Skin epidermis (tissue), 12 donors: ENCODE data around the gene C2orf68.
"Not testable (repeated sequence)": the region's sequence is repeated elsewhere in the genome, so short reads cannot be mapped to it uniquely, and the experiment has no call there.

ENCODE experiments used
- H3K27ac ChIP-seq, 21 experiments: fragments of 200-600 bp; sonication (generic) in 11 of 21; one replicate each; pipeline ENCODE4 v1.5.0; 2020; ENCODE audit warnings: mild to moderate bottlenecking in 3 of 21, inconsistent platforms in 2 of 21, moderate library complexity in 2 of 21
- H3K4me3 ChIP-seq, 7 experiments: fragments of 200-600 bp; sonication (generic) in 2 of 7; one replicate each; pipeline ENCODE4 v1.5.0; 2020; ENCODE audit warnings: inconsistent platforms in 2 of 7, mild to moderate bottlenecking in 2 of 7, moderate library complexity in 1 of 7

Gene C2orf68

DNA sequence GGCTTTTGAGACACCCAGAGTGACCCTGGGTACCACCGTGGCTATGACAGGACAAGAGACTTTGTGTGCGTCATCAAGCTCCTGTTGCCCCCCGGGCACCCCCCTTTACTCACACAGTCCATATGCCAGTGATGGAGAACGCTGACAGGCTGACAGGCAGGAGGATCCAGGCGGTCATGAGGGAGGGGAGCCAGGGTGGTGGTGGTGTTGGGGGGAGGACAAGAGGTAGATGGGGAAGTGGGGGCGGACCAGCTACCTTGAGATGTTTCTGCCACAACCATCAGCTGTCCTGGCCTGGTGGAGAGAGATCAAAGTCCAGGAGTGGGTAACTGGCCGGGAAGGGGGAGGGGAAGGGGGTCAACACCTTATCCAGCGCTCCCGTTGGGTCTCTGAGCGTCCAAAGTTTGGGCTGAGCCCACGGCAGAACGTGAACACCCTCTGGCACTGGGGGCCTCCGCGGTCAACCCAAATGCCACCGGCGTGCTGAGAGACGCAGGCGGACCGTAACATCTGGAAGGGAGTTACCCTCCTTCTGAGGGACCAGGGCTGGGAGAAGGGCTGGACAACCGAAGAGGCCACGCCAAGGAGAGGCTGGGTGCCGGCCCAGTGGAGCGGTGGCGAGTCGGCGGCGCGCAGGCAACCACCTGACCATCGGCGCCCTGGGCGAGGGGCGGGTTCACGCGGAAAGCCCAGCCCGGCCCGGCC is 9.9 kb downstream of the C2orf68 start:
- Histone ChIP-seq H3K27ac (peak overlapping the region in 20 of 21 experiments; percentile 52 to 96 (median 84)), H3K4me3 (peak overlapping the region; percentile 58 to 85 (median 75))

DNA sequence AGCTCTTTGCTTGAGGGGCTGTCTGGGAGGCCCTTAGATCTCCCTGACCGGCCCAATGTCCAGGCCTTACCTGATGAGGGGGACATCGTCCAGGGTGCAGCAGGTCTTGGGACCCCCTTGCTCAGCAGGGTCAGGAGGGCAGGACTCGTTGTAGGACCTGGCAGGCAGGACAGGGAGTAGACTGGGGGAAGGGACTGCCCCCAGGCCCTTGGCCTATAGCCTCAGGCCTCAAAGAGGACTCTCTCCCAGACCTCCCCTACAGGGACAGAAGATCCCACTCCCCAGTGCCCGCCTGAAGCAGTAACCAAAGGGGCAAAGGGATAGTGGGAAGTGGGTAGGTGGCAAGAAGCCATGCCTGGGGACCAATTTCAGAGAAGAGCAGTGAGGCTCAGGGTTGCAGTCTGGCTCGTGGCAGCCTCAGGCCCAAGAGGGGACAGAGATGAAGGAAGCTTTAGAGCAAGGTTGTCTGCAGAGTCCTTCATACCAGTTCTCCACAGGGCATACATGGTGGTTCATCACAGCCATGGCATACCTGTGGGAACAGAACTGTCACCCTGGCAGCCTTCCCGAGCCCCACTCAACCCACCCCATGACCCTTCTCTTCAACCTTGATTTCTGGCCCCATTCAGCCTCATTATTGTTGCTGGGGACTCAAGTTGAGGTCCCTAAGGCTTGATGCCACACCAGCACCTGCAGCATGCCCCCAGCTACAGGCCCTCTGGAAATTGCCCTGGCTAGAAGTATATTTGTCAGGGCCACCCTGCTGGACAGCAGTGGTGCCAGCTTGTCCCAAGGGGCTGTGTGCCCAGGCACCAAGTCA is 10.7 kb downstream of the C2orf68 start:
- H3K4me3 ChIP-seq: peak overlapping the region in 3 of 7 experiments; percentile 66 to 79 (median 75)
- peak overlapping the region in 13 of 21 experiments; percentile 72 to 96 (median 91) for H3K27ac ChIP-seq

DNA sequence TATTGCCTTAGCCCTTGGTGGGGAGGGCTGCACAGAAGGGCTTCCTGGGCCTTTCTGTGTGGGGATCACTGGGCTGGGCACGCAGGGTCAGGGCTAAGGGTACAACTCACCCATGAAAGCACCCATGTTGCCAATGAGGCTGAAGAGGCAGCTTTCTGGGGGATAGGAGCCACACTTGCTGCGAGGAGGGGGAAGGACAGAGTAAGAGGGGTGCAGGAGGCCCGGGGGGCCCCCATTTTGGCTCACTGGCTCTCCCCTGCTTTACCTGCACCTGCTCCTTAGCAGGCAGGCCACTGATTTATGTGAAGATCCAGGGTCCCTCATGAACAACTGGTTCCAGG is 11.7 kb downstream of the C2orf68 start:
- H3K27ac ChIP-seq: no peak overlapping the region
- H3K4me3 ChIP-seq: no peak overlapping the region

DNA sequence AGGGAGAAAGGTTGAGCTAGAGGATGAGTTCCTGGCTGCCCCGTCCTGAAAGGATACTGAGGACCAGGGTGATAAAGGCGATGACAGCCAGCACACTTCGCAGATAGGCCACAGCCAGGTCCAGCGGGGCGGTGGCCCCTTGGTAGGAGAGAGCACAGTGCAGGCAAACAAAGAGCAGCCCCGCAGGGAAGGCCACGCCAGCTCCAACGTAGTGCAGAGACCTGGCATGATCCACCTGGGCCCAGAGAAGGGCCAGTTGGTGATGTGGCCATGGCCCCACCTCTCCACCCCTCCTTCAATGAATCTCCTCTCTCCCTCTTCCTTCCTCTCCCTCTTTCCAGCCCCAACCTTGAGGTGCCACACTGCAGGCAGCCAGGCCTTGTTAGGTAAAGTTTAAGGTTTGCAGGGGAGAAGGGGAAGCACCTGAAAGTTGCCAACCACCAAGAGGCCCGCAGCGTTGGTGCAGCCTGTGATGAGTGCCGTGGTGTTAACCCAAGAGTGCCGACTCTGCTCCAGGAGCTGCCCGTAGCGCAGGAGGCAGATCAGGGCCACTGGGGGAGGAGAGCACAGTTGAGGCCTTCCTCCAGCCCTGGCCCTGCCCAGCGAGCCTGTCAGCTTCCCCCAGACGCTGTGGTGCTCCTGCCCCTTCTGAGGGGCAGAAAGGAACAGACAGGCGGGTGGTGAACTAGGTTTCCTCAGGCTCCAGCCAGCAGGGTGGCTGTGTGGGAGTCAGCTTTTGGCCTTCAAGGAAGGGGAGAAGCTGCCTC is 12.2 kb downstream of the C2orf68 start:
- Histone ChIP-seq H3K27ac (no peak overlapping the region), H3K4me3 (no peak overlapping the region)

DNA sequence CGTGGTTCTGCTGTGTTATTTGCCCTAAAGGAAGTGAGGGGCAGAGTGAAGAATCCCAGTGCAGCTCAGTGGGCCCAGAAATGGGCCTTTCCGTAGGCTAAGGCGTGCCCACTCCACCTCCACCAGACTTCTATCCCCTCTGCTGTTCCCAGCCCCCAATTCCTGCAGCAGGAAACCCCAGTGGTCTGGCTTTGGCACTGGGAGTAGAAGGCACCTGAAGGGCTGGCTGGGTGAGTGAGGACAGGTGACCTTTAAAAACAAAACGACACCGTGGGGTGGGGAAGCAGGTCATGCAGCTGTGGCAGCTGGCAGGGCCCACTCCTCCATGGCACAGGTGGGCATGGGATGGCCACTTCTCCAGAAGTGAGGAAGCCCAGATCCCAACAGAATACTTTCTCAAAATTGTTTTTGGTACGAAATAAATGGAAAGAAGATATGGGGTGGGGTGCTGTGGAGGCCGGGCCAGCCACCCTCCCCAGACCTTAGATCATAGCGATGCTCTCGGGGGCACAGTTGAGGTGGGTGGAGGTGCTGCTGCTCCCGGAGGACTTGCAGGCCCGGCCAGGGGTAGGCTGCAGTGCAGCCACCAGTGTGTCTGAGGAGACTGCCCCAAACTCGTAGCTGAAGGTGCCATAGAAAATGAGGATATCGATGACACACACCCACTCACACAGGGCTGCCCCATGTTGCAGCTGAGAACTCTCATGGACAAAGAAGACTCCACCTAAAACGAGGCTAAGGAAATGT is 13.1 kb downstream of the C2orf68 start:
- Histone ChIP-seq H3K27ac (no peak overlapping the region), H3K4me3 (no peak overlapping the region)

DNA sequence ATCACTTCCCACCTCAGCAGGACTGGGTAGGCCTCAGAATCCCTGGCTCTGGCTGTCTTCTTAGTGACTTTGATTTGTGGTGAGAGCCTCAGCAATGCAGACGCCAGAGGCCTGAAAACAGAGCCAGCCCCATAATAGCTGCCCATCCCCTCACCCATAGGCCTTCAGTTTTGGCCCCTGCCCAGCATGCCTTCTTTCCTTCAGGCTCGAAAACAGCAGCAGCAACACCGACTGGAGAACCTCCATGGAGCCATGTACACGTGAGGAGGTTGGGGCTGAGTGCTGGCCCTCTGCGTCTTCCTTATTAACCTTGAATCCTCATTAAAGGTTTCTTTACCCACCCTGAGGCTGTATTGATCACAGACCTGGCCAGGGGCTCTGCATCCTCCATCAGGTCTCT is 14.6 kb downstream of the C2orf68 start:
- no peak overlapping the region for H3K4me3 ChIP-seq
- H3K27ac ChIP-seq: peak overlapping the region in 1 of 21 experiments; percentile 91

DNA sequence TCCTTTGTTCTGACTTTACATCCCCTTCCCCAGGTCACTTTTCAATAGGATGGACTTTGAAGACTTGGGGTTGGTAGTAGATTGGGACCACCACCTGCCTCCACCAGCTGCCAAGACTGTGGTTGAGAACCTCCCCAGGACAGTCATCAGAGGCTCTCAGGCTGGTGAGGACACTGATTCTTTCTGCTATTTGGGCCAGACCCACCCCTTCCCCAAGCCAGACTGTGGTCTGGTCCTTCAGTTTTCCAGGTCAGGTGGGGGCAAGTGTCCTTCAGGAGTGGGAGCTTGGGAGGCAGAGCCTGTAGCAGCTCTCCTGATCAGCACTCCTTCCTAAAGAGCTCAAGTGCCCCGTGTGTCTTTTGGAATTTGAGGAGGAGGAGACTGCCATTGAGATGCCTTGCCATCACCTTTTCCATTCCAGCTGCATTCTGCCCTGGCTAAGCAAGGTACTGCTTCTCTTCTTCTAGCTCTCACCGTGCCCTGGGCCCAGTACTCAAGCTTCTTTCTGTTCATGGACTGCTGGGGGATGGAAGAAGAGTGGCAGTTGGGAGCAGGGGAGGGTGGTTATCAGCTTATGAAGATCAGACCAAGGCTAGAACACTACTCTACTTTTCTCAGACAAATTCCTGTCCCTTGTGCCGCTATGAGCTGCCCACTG is 15.3 kb downstream of the C2orf68 start:
- peak overlapping the region in 12 of 21 experiments; percentile 88 to 94 (median 92) for H3K27ac ChIP-seq
- peak overlapping the region; percentile 59 to 85 (median 72) for H3K4me3 ChIP-seq

DNA sequence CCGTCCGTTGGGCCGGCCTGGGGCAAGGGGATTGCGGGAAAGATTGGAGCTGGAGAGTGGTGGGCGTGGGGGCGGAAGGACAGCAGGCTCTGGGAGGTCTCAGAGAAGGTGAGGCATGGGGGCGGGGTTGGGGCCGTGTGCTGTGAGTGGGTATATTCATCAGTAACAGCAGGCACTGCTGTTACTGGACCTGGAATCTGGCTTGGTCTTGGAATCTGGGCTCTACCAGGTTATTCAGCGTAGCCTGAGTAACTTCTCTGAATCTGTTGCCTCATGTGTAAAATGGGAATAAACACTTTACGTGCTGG is 15.9 kb downstream of the C2orf68 start:
- peak overlapping the region; percentile 70 to 94 (median 91) for H3K27ac ChIP-seq
- peak overlapping the region; percentile 59 to 85 (median 72) for H3K4me3 ChIP-seq

DNA sequence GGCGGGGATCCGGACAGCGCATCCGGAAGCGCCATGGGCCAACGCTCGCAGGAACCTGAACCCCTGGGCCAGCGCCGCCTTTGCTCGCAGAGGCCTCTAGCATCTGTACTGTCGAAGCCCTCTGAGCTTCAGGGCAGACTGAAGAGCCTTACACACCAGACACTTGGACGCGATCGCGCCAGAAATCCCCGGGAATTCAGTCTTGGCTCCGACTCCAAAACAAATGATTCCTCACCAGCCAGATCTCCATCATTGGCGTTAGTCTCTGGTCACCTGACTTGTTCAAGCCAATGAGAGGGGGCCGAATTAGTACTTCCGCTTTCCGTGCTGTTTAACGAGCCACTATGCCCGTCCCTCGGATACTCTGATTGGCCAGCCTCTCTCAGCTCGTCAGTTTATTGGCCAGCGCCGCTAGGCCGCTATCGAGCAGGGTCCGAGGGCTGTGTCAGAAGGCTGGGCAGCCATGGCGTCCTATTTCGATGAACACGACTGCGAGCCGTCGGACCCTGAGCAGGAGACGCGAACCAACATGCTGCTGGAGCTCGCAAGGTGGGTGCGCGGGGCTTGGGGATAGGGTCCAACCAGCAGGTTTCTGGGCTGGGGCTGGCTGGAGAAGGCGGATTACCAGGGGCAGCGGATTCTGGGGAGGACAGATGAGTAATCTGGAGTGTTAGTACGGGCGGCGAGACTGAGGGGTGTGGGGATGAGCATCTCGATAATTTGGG is 16.4 kb downstream of the C2orf68 start, which contains the start of gene RNF181:
Gene RNF181, plus strand, starts transcription at position 445 of the 725 bp plus-strand sequence. Its CDS starts 19 bp downstream, at position 464.
- H3K4me3 ChIP-seq: peak within 1 kb of the TSS; percentile 59 to 85 (median 72)
- H3K27ac ChIP-seq: peak within 1 kb of the TSS; percentile 70 to 94 (median 91)

DNA sequence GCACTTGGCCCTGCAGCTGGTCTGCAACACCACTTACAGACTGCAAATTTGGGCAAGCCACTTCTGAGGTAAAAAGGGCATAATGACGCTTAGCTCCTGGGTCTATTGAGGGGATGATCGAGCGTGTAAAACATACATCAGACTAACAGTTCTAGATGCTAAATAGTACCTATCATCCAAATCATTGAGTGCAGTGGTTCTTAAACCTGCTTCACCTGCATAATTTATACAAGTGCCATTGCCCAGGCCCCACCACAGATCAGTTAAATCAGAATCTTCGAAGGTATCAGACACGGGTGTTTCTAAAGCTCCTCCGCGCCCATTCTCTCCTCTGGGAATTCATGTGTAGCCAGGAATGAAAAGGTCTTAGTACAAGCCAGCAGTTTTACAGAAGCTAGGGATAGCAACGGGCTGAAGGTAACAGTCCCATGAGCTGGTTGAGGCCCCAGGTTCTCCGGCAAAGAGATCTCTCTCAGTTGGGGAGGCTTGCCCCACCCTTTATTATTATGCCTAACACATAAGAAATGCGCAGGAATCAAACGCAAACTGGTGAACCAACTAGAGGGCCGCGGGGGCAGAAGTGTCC is 17.1 kb downstream of the C2orf68 start:
- peak overlapping the region; percentile 59 to 85 (median 72) for H3K4me3 ChIP-seq
- H3K27ac ChIP-seq: peak overlapping the region in 20 of 21 experiments; percentile 72 to 94 (median 91)

DNA sequence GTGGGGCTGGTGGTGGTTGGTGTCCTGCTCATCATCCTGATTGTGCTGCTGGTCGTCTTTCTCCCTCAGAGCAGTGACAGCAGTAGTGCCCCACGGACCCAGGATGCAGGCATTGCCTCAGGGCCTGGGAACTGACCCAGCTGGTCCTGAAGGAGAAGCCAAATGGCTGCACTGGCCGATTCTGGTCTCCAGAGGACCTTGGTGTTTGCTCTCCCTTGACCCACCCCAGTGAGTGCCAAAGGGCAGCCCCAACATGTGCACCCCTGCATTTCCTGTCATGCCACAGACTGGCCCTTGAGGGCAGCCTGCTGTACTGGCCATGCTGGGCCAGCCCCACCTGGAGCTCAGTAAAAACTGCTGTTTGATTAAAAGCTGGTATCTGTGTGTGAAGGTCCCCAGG is 18.8 kb downstream of the C2orf68 start:
- Histone ChIP-seq H3K27ac (peak overlapping the region in 3 of 21 experiments; percentile 52 to 90 (median 78)), H3K4me3 (no peak overlapping the region)

DNA sequence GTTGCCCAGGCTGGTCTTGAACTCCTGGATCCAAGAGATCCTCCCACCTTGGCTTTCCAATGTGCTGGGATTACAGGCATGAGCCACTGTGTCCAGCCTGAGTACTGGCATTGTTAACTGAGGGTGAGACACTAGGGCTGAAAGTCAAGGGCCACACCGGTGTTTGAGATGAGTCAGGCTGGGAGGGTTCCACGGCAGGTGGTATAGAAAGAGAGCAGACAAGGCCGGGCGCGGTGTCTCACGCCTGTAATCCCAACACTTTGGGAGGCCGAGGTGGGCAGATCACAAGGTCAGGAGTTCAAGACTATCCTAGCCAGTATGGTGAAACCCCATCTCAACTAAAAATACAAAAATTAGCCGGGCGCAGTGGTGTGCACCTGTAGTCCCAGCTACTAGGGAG is 19.6 kb downstream of the C2orf68 start:
- H3K4me3 ChIP-seq: not testable (repeated sequence)
- peak overlapping the region in 14 of 21 experiments; percentile 55 to 92 (median 82) for H3K27ac ChIP-seq

DNA sequence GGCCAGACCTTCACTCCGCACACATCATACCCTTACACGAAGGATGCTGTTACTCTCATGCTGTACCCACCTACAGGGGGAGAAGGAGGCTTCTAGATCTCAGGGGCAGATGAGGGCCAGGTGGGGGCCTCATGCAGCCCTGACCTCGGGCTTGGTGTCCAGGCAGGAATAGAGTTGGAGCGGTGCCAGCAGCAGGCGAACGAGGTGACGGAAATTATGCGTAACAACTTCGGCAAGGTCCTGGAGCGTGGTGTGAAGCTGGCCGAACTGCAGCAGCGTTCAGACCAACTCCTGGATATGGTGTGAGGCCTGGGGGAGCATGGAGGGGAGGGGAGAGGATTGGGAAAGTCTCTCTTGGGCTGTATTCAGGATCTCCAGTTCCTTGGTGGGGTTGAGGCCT is 20.3 kb downstream of the C2orf68 start:
- peak overlapping the region in 20 of 21 experiments; percentile 55 to 92 (median 80) for H3K27ac ChIP-seq

DNA sequence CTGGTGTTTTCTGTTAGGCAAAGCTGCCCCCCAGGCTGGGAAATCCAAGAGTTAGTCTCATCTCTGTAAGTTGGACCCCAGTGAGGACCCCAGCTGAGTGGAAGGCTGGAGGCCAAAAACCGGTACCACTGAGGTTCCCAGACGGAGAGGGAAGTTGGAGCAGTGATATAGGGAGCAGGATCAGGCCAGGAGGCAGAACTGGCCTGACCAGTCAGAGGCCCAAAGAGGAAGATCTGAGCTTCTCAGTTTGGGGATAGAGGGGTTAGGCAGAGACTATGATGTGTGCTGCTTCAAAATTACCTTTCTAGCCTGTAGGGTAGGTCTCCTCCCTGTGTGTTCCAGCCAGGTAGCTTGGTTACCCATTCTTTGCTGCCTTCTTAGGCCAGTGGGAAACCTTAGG is 20.9 kb downstream of the C2orf68 start:
- no peak overlapping the region for H3K4me3 ChIP-seq
- H3K27ac ChIP-seq: peak overlapping the region in 20 of 21 experiments; percentile 55 to 92 (median 80)

More for the DNA sequence above, 20.3 kb downstream of the C2orf68 start:
- H3K4me3 ChIP-seq: no peak overlapping the region

DNA sequence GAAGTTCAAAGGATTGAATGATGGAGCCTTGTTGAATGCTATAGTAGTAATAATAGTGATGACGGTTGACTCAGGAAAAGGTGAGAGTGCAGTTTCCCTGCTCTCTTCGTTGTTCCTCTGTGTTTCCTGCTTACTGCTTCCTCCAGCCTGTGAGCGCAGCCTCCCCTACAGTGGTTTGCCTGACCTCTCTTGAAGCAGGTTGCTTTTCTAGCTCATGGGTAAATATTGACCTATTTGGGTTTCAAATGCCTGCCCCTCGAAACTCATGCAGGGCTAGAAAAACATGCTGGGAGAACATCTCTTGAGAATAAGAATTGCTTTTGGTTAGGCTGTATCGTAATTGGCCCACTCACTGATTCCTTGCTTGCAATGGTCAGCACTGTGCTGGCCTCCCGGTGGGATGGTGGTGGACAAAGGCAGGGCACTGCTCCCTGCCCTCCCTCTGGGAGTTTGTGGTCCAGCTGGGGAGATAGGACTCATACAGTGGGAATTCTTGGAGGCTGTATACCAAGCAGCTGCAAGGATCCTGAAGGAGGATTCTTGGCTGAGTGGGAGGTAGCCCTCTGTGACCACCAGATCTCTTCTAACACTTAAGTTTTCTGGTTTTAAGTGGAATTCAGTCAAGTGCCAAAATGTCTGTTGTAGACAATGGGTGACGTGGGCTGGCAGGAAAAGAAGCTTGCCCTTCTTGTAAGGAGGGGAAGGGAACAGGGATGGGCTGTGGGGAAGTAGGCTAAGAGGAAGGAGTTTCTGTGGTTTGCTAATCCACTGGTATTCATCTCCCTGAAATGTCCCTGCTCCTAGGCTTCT is 21.7 kb downstream of the C2orf68 start:
- H3K27ac ChIP-seq: peak overlapping the region in 20 of 21 experiments; percentile 55 to 92 (median 80)
- no peak overlapping the region for H3K4me3 ChIP-seq

DNA sequence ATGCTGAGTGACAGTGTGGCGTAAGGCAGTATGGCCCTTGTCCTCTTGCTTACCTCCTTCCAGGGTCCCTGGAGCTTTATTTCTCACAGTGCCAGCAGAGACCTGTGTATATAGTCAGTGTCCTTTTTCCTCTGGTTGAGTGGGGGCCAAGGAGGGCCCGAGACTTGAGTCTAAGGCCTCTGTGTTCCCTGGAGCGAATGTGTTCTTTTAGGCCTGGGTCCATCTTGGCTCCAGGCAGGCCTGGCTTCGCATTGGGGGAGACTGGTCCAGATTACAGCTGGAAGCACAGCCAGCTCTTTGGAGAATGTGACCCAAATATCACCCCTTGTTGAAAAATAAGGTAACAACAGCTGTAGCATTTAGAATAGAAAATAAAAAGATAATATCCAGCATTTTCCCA is 22.7 kb downstream of the C2orf68 start:
- Histone ChIP-seq H3K4me3 (no peak overlapping the region), H3K27ac (peak overlapping the region in 14 of 21 experiments; percentile 16 to 92 (median 78))

DNA sequence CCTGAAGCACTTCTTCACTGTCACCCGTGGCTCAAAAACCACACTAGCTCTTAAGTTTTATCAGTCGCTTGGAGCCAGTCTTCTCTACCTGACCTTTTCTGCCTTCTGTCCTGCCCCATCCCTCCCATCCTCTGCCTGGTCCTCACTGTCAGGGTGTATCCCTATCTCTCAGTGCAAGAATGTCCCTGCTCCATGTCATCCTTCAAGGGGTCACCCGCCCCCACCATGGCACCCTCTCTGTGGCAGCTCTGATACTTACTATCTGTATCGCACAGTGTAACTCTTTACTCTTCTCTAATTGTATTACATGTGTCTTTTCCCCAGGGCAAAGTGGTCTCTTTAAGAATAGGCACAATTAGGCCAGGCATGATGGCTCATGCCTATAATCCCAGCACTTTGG is 23.2 kb downstream of the C2orf68 start:
- Histone ChIP-seq H3K27ac (peak overlapping the region in 16 of 21 experiments; percentile 5 to 92 (median 70)), H3K4me3 (no peak overlapping the region)
